A549 treated with Hydrocortisone at 1 μM for 4 hours (cell line): ENCODE data around the gene DMRTC2. TPM values are rescaled to one million over a fixed set of nuclear protein-coding genes. Genes with fewer than 3 reads are reported as not detected.

ENCODE experiments used
- total RNA-seq: library from RNA; stranded (reverse); fragments of 200-300 nt; extraction: Qiagen RNA extraction; gene quantifications from 5 replicates; pipeline ENCODE4 v1.2.3, GENCODE V29; 2022

DMRTC2 gene
- not detected in 5 replicates for total RNA-seq

DNA sequence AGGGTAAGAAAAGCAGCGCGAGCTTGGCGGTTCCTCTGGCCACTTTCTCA is at the start of gene DMRTC2:
Gene DMRTC2, plus strand, starts transcription at position 42 of the 50 bp plus-strand sequence. CDS start 2,387 bp downstream, outside the sequence.

DNA sequence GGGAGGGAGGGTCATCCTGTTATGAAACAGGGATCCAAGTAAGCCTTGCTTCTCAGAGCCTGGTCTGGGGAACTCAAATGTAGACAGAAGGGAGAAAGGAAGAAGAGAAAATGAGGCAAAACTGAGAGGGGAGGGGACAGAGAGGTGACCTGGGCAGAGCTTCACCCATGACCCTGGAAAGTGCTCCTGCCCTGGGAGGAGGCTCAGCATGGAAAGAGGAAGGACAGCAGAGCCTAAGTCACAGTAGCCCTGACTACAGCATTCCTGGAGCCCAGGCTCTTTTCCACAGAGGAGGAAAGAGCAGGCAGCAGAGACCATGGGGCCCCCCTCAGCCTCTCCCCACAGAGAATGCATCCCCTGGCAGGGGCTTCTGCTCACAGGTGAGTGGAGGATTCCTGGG is 48.5 kb upstream of the DMRTC2 start, which contains the start of gene CEACAM3:
Gene CEACAM3, plus strand, starts transcription at position 226 of the 400 bp plus-strand sequence. Its CDS starts 91 bp downstream, at position 317.

DNA sequence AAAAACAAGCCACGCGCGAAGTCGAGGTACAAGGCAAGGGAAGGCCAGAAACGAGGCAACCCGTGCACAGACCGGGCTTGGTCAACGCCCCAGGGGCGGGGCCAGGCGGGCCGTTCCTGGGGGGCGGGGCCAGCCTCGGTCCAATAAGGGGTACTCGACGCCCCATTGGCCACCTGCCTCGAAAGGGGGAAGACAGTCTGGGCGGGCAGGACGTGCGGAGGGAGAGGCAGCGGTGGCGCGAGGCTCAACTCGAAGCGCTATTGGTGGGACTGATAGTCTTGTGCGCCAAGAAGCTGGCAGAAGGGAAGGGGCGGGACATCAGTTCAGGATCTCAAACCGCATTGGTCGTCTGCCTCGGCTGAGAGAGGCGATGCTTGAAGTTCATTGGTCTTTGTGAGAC is 241 bp upstream of the DMRTC2 start, which contains the start of gene LYPD4:
Gene LYPD4, minus strand, starts transcription at position 83 of the 400 bp plus-strand sequence. CDS start 5,398 bp downstream, outside the sequence.

DNA sequence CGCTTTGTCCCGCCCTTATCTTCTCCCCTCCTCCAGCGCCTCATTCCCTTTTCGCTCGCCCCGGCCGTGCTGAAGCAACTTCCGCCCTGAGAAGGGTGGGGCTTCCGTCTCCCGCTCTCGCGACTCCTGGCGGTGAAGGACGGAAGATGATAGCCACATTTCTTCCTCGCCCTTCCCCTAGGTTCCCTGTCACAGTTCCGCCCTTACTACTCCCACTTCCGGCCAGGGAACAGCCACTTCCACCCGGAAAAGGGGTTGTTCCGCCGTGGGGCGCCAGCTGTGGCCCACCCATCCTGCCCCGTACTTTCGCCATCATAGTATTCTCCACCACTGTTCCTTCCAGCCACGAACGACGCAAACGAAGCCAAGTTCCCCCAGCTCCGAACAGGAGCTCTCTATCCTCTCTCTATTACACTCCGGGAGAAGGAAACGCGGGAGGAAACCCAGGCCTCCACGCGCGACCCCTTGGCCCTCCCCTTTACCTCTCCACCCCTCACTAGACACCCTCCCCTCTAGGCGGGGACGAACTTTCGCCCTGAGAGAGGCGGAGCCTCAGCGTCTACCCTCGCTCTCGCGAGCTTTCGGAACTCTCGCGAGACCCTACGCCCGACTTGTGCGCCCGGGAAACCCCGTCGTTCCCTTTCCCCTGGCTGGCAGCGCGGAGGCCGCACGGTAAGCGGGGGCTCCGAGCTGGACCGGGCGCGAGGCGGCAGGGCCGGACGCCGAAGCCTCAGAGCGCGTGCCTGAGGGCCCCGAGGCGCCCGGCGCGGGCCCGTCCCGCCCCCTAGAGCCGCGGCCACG is 15.0 kb downstream of the DMRTC2 start, which contains the start of gene RPS19:
Gene RPS19, plus strand, starts transcription at position 638 of the 801 bp plus-strand sequence. CDS start 520 bp downstream, outside the sequence.

DNA sequence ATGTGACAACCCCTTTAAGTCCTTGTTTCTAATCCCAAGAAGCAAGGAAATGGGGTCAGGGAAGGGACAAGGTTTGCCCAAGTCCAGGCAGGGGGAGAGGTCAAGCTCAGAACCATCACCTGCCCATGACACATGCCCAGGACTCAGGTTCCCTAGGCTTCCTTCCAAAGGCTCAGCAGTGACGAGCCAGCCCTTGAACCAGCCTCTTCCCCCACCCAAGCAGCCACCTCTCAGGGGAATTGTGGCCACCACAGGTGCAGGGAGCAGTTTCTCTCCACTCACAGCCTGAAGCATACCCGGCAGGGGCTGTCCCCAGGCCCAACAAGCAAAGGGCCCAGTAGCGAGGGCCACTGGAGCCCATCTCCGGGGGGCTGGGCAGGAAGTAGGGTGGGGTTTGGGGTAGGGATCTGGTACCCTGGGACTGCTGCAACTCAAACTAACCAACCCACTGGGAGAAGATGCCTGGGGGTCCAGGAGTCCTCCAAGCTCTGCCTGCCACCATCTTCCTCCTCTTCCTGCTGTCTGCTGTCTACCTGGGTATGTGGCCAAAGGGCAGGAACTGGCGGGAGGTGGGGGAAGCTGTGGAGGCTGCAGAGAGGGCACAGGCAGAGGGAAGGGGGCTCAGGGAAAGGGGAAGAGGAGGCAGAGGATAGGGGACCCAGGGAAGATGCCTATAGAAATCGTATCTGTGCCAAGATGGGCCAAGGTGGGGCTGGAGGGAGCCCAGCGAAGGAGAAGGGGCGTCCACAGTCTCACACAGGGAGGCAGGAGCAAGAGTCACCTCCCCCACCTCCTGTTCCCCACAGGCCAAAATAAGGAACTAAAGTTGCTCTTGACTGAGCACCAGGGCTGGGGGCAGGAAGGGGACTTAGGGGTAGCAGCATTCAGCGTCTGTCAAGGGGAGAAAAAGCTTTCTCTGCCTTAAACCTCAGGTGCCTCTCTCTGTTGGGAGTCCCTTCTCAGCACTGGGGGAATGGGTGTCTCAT is 32.3 kb downstream of the DMRTC2 start, which contains the start of gene CD79A:
Gene CD79A, plus strand, starts transcription at position 433 of the 986 bp plus-strand sequence. Its CDS starts 26 bp downstream, at position 459.

DNA sequence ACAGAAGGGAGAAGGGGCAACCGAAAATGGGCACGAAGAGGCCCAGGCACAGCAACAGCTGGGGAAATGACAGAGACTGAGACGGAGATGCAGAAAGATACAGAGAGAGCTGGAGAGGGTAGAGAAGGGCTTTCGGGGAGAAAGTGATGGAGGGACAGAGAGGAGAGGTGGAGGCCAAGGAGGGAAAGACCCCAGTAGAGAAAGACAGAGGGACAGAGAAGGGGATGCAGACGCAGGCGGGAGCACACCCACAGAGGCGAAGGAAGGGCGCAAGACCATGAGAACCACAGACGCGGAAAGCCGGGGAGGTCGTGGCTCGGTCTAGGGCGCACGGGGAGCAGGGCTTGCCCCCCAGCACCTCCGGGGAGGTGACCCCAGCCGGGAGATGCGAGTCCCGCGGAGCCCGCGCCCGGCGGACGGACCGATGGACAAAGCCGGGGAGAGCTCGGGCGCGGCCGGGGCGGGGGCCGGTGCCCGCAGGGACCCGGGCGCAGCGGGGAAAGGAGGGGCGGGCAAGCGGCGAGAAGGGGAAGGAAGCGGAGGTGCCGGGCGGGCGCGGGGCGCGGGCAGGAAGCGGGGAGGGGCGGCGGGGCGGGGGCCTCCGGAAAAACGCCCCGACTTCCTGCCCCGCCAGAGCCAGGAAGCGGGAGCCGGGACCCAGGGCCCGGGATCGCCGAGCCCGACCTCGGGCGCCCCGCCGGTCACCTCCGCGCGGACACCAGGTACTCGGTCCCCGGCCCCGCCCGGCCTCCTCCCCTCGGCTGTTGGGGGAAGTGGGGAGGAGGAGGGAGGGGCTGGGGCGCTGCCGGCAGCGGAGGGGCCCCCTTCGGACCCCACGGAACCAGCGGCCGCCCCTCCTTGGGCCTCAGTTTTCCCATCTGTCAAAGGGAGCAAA is 38.0 kb downstream of the DMRTC2 start, which contains the start of gene ARHGEF1:
Gene ARHGEF1, plus strand, starts transcription at position 617 of the 895 bp plus-strand sequence. CDS start 4,899 bp downstream, outside the sequence.

Other genes with a start within 250 kb of the DMRTC2 start
- gene CEACAM4, start 218.0 kb upstream of the DMRTC2 start, total RNA-seq, result not detected in 5 replicates
- gene CEACAM7, start 156.8 kb upstream of the DMRTC2 start, total RNA-seq, result 0.03 to 0.18 TPM (median 0.10 TPM) in 3 of 5 replicates, not detected in the others
- gene CEACAM5, start 136.4 kb upstream of the DMRTC2 start, total RNA-seq, result 1.4 to 2.1 TPM (median 1.6 TPM) in 5 replicates
- 14.7 to 22.7 TPM (median 18.6 TPM) in 5 replicates for gene CEACAM6, start 89.5 kb upstream of the DMRTC2 start, total RNA-seq
- gene CEACAM3, start 48.5 kb upstream of the DMRTC2 start, total RNA-seq, result not detected in 5 replicates
- not detected in 5 replicates for gene LYPD4, start 359 bp upstream of the DMRTC2 start, total RNA-seq
- gene RPS19, start 15.2 kb downstream of the DMRTC2 start, total RNA-seq, result 7,675 to 10,466 TPM (median 9,473 TPM) in 5 replicates
- gene CD79A, start 32.2 kb downstream of the DMRTC2 start, total RNA-seq, result 0.70 to 1.2 TPM (median 0.95 TPM) in 5 replicates
- gene ARHGEF1, start 38.1 kb downstream of the DMRTC2 start, total RNA-seq, result 84.5 to 116 TPM (median 100 TPM) in 5 replicates
- 0.20 to 0.39 TPM (median 0.30 TPM) in 5 replicates for gene ERFL, start 83.4 kb downstream of the DMRTC2 start, total RNA-seq
- 192 to 280 TPM (median 239 TPM) in 5 replicates for gene RABAC1, start 114.3 kb downstream of the DMRTC2 start, total RNA-seq
- gene ATP1A3, start 149.2 kb downstream of the DMRTC2 start, total RNA-seq, result 4.0 to 4.6 TPM (median 4.2 TPM) in 5 replicates
- 0.38 to 0.52 TPM (median 0.48 TPM) in 5 replicates for gene GRIK5, start 225.2 kb downstream of the DMRTC2 start, total RNA-seq
- 32.0 to 38.0 TPM (median 35.5 TPM) in 5 replicates for gene ZNF574, start 231.1 kb downstream of the DMRTC2 start, total RNA-seq